DND-41 (cell line): ENCODE measurements around the gene UBR3.

Source experiments
- EZH2 ChIP-seq: IDR thresholded peaks from 3 replicates; pipeline ENCODE4 v1.6.1; 2012; ENCODE audit warnings: borderline replicate concordance, low read depth, mild to moderate bottlenecking, moderate library complexity, low read length, inconsistent platforms; ENCODE audit not compliant: severe bottlenecking
- TF ChIP-seq, protein P1 (sequence below): IDR thresholded peaks from 2 replicates; pipeline ENCODE4 v1.5.1; 2012; ENCODE audit warnings: borderline replicate concordance, low read length, moderate library complexity, mild to moderate bottlenecking; ENCODE audit not compliant: poor library complexity, severe bottlenecking; ENCODE audit errors: extremely low read depth

DNA sequence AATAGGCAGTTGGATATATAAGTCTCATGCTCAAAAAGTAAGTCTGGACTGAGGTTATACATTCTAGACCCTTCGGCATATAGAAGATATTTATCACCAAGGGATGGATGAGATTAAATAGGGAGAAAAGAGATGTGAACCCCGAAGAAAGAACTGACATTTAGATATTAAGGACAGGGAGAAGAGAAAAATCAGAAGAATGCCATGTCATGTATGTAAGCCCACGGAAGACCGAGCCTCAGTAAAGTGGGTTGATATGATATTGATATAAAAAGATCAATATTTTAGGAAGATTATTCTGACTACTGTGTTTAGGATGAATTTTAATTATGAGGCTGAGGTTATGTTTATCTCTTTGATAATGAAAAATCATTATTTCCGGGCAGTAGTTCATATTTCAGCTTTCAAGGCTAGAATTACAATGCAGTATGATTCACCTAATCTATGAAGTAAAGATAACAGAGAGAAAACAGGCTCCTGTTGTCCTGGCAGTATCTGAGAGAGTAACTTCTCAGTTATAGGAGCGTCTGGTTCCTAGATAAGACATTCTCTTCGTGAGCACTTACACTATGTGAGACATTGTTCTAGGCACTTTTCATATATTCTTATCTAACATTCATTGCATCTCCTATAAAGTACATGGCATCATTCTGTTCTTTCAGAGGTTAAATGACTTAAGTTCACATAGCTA is 83.0 kb downstream of the UBR3 start:
- TF ChIP-seq, protein P1, sequence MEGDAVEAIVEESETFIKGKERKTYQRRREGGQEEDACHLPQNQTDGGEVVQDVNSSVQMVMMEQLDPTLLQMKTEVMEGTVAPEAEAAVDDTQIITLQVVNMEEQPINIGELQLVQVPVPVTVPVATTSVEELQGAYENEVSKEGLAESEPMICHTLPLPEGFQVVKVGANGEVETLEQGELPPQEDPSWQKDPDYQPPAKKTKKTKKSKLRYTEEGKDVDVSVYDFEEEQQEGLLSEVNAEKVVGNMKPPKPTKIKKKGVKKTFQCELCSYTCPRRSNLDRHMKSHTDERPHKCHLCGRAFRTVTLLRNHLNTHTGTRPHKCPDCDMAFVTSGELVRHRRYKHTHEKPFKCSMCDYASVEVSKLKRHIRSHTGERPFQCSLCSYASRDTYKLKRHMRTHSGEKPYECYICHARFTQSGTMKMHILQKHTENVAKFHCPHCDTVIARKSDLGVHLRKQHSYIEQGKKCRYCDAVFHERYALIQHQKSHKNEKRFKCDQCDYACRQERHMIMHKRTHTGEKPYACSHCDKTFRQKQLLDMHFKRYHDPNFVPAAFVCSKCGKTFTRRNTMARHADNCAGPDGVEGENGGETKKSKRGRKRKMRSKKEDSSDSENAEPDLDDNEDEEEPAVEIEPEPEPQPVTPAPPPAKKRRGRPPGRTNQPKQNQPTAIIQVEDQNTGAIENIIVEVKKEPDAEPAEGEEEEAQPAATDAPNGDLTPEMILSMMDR, result no peak
- no peak for TF ChIP-seq EZH2
